Astrocyte of the cerebellum (primary cell): Measurements from ENCODE around the gene TEX22.

Experiments
- DNase-seq: peaks from one replicate; pipeline ENCODE4 v3.0.0-alpha.2; 2011; ENCODE audit warnings: low read depth
- H3K4me3 ChIP-seq: 2 replicates; pipeline ENCODE4 v1.5.1; 2011; ENCODE audit warnings: mild to moderate bottlenecking, low read depth, low read length, moderate library complexity
- in situ Hi-C: cut with HindIII; loops from 2 replicates; pipeline ENCODE4 v1.10.0; 2017; ENCODE audit warnings: low sequenced_read_pairs
- TF ChIP-seq, protein P1 (sequence below): IDR thresholded peaks from 2 replicates; pipeline ENCODE4 v1.5.1; 2012; ENCODE audit warnings: low read length, low read depth, moderate library complexity, mild to moderate bottlenecking; ENCODE audit errors: missing control alignments

The TEX22 gene

DNA sequence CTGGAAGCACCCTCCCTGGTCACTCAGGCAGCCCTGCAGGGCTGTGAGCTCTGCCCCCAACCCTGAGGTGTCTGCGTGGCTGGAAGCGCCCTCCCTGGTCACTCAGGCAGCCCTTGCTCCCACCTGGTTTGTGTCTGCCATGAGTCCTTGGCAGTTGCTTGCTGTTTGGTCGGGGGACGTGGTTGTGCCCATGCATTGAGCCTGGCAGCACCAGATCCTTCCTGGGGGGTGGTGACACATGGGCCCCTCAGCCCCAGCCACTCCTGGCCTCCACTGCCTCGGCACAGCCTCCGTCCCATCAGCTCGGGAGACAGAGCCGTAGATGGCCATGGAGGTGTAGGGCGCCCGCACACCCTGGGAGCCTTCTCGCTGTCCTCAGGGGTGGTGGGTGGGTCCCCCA is 40.8 kb downstream of the TEX22 start:
- H3K4me3 ChIP-seq: no peak overlapping the region
- no peak for DNase-seq
- TF ChIP-seq, protein P1, sequence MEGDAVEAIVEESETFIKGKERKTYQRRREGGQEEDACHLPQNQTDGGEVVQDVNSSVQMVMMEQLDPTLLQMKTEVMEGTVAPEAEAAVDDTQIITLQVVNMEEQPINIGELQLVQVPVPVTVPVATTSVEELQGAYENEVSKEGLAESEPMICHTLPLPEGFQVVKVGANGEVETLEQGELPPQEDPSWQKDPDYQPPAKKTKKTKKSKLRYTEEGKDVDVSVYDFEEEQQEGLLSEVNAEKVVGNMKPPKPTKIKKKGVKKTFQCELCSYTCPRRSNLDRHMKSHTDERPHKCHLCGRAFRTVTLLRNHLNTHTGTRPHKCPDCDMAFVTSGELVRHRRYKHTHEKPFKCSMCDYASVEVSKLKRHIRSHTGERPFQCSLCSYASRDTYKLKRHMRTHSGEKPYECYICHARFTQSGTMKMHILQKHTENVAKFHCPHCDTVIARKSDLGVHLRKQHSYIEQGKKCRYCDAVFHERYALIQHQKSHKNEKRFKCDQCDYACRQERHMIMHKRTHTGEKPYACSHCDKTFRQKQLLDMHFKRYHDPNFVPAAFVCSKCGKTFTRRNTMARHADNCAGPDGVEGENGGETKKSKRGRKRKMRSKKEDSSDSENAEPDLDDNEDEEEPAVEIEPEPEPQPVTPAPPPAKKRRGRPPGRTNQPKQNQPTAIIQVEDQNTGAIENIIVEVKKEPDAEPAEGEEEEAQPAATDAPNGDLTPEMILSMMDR: no peak
- in situ Hi-C loops: no loop called here

DNA sequence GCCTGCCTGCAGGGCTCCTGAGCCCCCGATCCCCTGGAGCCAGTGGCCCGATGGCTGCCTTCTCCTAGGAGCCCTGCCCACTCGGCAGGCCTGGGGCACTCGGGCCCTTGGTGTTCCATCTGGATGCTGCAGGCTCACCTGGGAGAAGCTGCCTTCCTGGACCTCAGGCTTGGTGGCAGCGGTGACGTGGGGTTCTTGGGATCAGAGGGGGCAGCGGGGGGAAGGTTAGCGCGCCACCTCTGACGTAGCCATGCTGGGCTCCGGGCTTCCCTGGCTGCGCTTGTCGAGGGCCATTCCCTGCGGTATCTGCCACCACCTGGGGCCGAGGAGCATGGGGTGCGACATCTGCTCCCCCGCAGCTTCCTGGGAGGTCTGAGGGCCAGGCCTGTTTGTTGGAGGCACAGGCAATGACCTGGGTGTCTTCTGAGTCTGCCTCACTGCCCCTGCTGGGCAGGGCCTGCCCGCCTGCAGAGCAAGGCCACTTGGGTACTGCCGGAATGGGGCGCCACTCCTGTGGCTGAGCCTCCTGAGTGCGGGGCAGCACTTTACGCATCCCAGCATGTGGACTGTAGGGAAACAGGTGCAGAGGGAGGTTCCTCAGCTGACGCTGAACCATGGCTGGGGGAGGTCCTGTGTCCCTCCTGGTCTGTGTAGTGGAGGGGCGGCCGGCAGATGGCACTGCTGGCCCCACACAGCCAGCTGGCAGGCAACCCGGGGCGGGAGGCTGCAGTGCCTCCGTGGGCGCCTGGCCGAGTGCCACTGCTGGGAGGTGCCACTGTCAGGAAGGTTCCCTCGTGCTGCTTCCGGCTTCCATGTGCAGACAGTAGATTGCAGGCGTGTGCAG is 41.6 kb downstream of the TEX22 start:
- no peak for DNase-seq
- in situ Hi-C loops: no loop called here
- TF ChIP-seq, protein P1: peak; percentile 12
- H3K4me3 ChIP-seq: no peak overlapping the region

DNA sequence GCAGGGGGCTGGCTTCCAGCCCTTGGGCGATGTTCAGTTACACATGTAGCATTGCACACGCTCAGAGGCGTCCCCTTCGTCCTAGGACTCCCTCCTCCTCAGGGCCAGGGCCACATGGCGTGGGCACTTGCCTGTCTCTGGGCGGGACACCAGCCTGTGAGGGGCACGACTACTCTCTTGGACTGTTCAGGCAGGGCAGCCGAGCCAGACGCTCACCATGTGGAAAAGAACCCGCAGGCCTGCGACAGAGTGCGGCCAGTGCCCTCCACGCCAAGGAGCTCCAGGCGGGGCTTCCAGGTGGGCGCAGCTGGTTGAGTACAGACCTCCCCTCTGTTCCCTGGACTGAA is 42.2 kb downstream of the TEX22 start:
- DNase-seq: no peak
- no peak overlapping the region for H3K4me3 ChIP-seq
- TF ChIP-seq, protein P1: no peak
- in situ Hi-C loops: no loop called here

DNA sequence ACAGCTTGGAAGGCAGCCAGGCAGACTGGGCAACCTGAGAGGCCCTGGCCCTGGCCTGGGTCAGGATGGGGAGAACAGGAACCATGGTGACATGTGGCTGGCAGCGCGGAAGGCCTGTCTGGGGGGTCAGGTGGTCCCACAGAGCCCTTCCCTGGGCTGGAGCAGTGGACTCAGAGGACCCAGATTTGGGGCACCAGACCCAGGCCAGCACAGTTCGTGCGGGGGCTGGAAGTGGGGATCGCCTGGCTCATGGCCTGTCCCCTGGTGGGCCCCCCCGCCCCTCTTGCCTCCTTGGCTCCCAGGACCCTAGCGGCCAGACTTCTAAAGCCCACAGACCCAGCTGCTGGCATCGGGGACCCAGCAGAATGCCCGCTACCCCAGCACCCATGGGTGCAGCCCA is 42.7 kb downstream of the TEX22 start:
- H3K4me3 ChIP-seq: no peak overlapping the region
- TF ChIP-seq, protein P1: no peak
- in situ Hi-C loops: no loop called here

DNA sequence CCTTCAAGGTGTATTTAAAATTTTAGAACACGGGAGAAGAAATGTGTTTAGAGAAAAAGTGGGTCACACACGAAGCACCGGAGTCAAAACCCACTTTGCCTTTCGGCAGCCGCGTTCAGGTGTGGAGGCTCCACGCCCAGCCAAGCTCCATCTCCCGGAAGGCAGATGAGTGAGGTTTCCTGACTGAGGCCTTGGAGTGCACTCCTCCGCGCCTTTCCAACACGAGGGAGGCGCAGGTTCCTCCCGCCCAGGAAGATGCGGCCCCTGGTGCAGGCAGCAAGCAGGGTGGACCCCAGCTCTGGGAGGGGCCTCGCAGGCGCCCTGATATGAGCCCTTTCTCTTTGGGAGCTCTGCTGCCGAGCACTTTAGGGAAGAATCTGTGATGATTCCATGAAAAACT is 43.8 kb downstream of the TEX22 start:
- TF ChIP-seq, protein P1: no peak
- DNase-seq: no peak
- H3K4me3 ChIP-seq: no peak overlapping the region
- in situ Hi-C loops: no loop called here

More for the DNA sequence above, 42.7 kb downstream of the TEX22 start:
- DNase-seq: no peak

DNA sequence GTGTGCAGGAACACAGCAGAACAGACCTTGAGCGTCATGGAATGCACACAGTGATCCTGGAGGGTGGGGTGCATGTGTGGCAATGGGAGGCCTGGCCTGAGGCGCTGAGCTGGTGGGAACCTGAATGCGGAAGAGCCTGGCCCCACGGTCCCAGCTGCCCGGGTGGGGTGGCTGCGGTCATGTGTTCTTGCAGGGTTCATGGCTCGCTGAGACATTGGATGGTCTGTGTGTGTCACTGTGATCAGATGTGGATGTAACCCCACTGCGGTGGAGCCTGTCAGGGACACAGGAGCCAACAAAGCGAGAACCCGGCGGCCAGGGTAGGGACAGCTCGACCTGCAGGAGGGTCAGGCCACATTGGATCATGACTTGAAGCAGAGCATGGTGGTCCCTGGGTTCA is 44.5 kb downstream of the TEX22 start:
- in situ Hi-C loops: no loop called here
- no peak for DNase-seq
- no peak overlapping the region for H3K4me3 ChIP-seq
- TF ChIP-seq, protein P1: no peak

DNA sequence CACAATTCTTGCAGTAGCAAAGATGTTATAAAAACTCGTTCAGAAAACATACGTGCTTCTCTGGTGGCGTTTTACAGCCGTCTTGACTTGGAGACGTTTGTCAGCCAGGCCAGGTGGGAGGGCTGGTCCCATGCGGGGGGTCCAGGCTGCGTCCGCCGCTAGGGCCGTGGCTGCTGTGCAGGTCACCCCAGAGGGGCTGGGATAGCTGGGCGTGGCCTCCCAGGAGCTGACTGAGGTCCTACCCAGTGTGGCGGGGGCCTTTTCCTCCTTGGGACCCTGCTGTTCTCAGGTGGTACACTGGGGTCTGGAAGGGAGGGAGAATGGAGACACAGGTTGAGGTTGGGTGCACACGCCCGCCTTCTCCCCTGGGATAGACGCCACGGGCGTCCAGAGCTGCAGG is 46.5 kb downstream of the TEX22 start:
- H3K4me3 ChIP-seq: no peak overlapping the region
- TF ChIP-seq, protein P1: no peak
- no peak for DNase-seq
- in situ Hi-C loops: no loop called here
